ENCODE measurements around the gene NTRK2. TPM values are rescaled to one million over a fixed set of nuclear protein-coding genes. Genes with fewer than 3 reads are reported as not detected.

The NTRK2 gene
- total and polyA plus RNA-seq, 4 donors, result 0.26 to 1.4 (median 0.56) TPM

- Histone ChIP-seq H3K4me3 (ENCODE audit: low read depth in 1 of 3, low read length in 3 of 3) (no peak overlapping the region), H3K9me3 (ENCODE audit: control insufficient read depth in 4 of 4, low read length in 3 of 4) (no peaks in the 10 kb centered on the region), H3K27ac (ENCODE audit: low read depth in 1 of 2, low read length in 2 of 2) (no peak overlapping the region), H3K27me3 (ENCODE audit: control insufficient read depth in 4 of 4, insufficient read depth in 4 of 4, low read length in 3 of 4) (peaks cover 0 to 3% (median 0%) of the 10 kb centered on the region in 4 donors), H3K9ac (ENCODE audit: low read depth in 1 of 2, low read length in 2 of 2) (no peak overlapping the region), H3K36me3 (ENCODE audit: control insufficient read depth in 4 of 4, insufficient read depth in 3 of 4, low read depth in 1 of 4, low read length in 3 of 4) (no peaks in the 10 kb centered on the region), H3K4me1 (ENCODE audit: control insufficient read depth in 4 of 4, insufficient read depth in 4 of 4, low read length in 3 of 4) (no peaks in the 10 kb centered on the region)
- 59% methylated on average over 3 of the region's 3 CpGs for WGBS
- TF ChIP-seq RAD21 (IDR thresholded peaks at IDR 0.05), result no peak
- no peak for TF ChIP-seq GABPA (IDR thresholded peaks at IDR 0.05 in 1 of 2, conservative IDR thresholded peaks at IDR 0.05 in 1 of 2)
- TF ChIP-seq FOXA2 (IDR thresholded peaks at IDR 0.05), result no peak
- no peak for TF ChIP-seq SP1 (IDR thresholded peaks at IDR 0.05)
- no peak for TF ChIP-seq NR2F2 (IDR thresholded peaks at IDR 0.05)
- no peak for TF ChIP-seq JUND (IDR thresholded peaks at IDR 0.05)
- TF ChIP-seq, protein P1, sequence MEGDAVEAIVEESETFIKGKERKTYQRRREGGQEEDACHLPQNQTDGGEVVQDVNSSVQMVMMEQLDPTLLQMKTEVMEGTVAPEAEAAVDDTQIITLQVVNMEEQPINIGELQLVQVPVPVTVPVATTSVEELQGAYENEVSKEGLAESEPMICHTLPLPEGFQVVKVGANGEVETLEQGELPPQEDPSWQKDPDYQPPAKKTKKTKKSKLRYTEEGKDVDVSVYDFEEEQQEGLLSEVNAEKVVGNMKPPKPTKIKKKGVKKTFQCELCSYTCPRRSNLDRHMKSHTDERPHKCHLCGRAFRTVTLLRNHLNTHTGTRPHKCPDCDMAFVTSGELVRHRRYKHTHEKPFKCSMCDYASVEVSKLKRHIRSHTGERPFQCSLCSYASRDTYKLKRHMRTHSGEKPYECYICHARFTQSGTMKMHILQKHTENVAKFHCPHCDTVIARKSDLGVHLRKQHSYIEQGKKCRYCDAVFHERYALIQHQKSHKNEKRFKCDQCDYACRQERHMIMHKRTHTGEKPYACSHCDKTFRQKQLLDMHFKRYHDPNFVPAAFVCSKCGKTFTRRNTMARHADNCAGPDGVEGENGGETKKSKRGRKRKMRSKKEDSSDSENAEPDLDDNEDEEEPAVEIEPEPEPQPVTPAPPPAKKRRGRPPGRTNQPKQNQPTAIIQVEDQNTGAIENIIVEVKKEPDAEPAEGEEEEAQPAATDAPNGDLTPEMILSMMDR (IDR thresholded peaks at IDR 0.05; ENCODE audit: low read depth, low read length, missing input control), result no peak
- no peak for TF ChIP-seq HNF4G (IDR thresholded peaks at IDR 0.05)
- no peak for TF ChIP-seq EGR1 (IDR thresholded peaks at IDR 0.05; ENCODE audit: low read depth in 2 of 2)
- DNase-seq (ENCODE audit: low spot score), result no peak
Measured at GRCh38 chr9:85027870-85028269, 358.3 kb downstream of the NTRK2 start.

GRCh38 chr9:85030316-85030715, 360.8 kb downstream of the NTRK2 start:
- WGBS, result 33% methylated on average over 1 of the region's 1 CpG

More at GRCh38 chr9:85030316-85030715, 360.8 kb downstream of the NTRK2 start:
- H3K36me3 ChIP-seq (ENCODE audit: control insufficient read depth in 4 of 4, insufficient read depth in 3 of 4, low read depth in 1 of 4, low read length in 3 of 4), result no peaks in the 10 kb centered on the region
- no peak overlapping the region for H3K9ac ChIP-seq (ENCODE audit: low read depth in 1 of 2, low read length in 2 of 2)
- H3K9me3 ChIP-seq (ENCODE audit: control insufficient read depth in 4 of 4, low read length in 3 of 4), result no peaks in the 10 kb centered on the region
- no peaks in the 10 kb centered on the region for H3K4me1 ChIP-seq (ENCODE audit: control insufficient read depth in 4 of 4, insufficient read depth in 4 of 4, low read length in 3 of 4)
- TF ChIP-seq HNF4G (IDR thresholded peaks at IDR 0.05) (no peak), SP1 (IDR thresholded peaks at IDR 0.05) (no peak), TAF1 (conservative IDR thresholded peaks at IDR 0.05) (no peak), EGR1 (IDR thresholded peaks at IDR 0.05; ENCODE audit: low read depth in 2 of 2) (no peak), JUND (IDR thresholded peaks at IDR 0.05) (no peak), RXRA (IDR thresholded peaks at IDR 0.05) (no peak), ZBTB33 (IDR thresholded peaks at IDR 0.05) (no peak), MAX (IDR thresholded peaks at IDR 0.05) (no peak)
- TF ChIP-seq, protein P1 (IDR thresholded peaks at IDR 0.05; ENCODE audit: low read depth, low read length, missing input control), result no peak
- H3K4me3 ChIP-seq (ENCODE audit: low read depth in 1 of 3, low read length in 3 of 3), result no peak overlapping the region
- DNase-seq (ENCODE audit: low spot score), result no peak
- H3K27me3 ChIP-seq (ENCODE audit: control insufficient read depth in 4 of 4, insufficient read depth in 4 of 4, low read length in 3 of 4), result peaks cover 0 to 6% (median 1%) of the 10 kb centered on the region in 4 donors
- no peak overlapping the region for H3K27ac ChIP-seq (ENCODE audit: low read depth in 1 of 2, low read length in 2 of 2)
